HEK293 (cell line): Measurements from ENCODE around the gene CAPN15.
A peak's percentile ranks its signal among the peaks of the same experiment; 100 is the strongest.

Experiments used
- BCL11B ChIP-seq: fragments of 450-650 bp; formaldehyde crosslinking; IDR thresholded peaks from 2 replicates; pipeline ENCODE4 v1.5.1; 2016; ENCODE audit warnings: low read depth, missing biosample characterization, missing genetic modification characterization
- EGR2 ChIP-seq: fragments of 450-650 bp; formaldehyde crosslinking; IDR thresholded peaks from 2 replicates; pipeline ENCODE4 v1.5.1; 2016; ENCODE audit warnings: low read depth, missing biosample characterization, missing genetic modification characterization
- GLIS2 ChIP-seq: fragments of 450-650 bp; formaldehyde crosslinking; IDR thresholded peaks from 2 replicates; pipeline ENCODE4 v1.5.1; 2016; ENCODE audit warnings: missing biosample characterization, missing genetic modification characterization
- HOXC10 ChIP-seq: sonication (generic); formaldehyde crosslinking; IDR thresholded peaks from 2 replicates; pipeline ENCODE4 v1.8.1; 2023; ENCODE audit warnings: mild to moderate bottlenecking, missing genetic modification reagents
- KLF8 ChIP-seq: fragments of 450-650 bp; formaldehyde crosslinking; IDR thresholded peaks from 2 replicates; pipeline ENCODE4 v1.5.1; 2016; ENCODE audit warnings: missing biosample characterization, missing genetic modification characterization
- SP2 ChIP-seq: fragments of 450-650 bp; formaldehyde crosslinking; IDR thresholded peaks from 2 replicates; pipeline ENCODE4 v1.5.1; 2016; ENCODE audit warnings: missing biosample characterization, missing genetic modification characterization
- SP3 ChIP-seq: fragments of 450-650 bp; formaldehyde crosslinking; IDR thresholded peaks from 2 replicates; pipeline ENCODE4 v1.5.1; 2016; ENCODE audit warnings: missing biosample characterization, missing genetic modification characterization
- ZBTB17 ChIP-seq: fragments of 450-650 bp; formaldehyde crosslinking; IDR thresholded peaks from 2 replicates; pipeline ENCODE4 v1.5.1; 2016; ENCODE audit warnings: missing biosample characterization, missing genetic modification characterization
- ZBTB26 ChIP-seq: fragments of 450-650 bp; formaldehyde crosslinking; optimal IDR thresholded peaks from 2 replicates; pipeline ENCODE3; 2016; ENCODE audit warnings: missing biosample characterization, mild to moderate bottlenecking, missing genetic modification characterization
- ZBTB7A ChIP-seq: fragments of 450-650 bp; formaldehyde crosslinking; IDR thresholded peaks from 2 replicates; pipeline ENCODE4 v1.5.1; 2016; ENCODE audit warnings: low read depth, missing biosample characterization, missing genetic modification characterization
- ZBTB8A ChIP-seq: fragments of 450-650 bp; formaldehyde crosslinking; IDR thresholded peaks from 2 replicates; pipeline ENCODE4 v1.5.1; 2016; ENCODE audit warnings: missing biosample characterization, missing genetic modification characterization
- ZEB2 ChIP-seq: fragments of 450-650 bp; formaldehyde crosslinking; IDR thresholded peaks from 2 replicates; pipeline ENCODE4 v1.5.1; 2016; ENCODE audit warnings: missing biosample characterization, missing genetic modification characterization
- ZIC2 ChIP-seq: fragments of 450-650 bp; formaldehyde crosslinking; IDR thresholded peaks from 2 replicates; pipeline ENCODE4 v1.5.1; 2016; ENCODE audit warnings: missing biosample characterization, missing genetic modification characterization
- ZNF10 ChIP-seq: fragments of 450-650 bp; formaldehyde crosslinking; IDR thresholded peaks from 2 replicates; pipeline ENCODE4 v1.5.1; 2017; ENCODE audit warnings: missing biosample characterization, missing genetic modification characterization
- ZNF132 ChIP-seq: fragments of 450-650 bp; formaldehyde crosslinking; IDR thresholded peaks from 2 replicates; pipeline ENCODE4 v1.5.1; 2017; ENCODE audit warnings: missing biosample characterization, missing genetic modification characterization, borderline replicate concordance
- ZNF2 ChIP-seq: fragments of 450-650 bp; formaldehyde crosslinking; IDR thresholded peaks from 2 replicates; pipeline ENCODE4 v1.5.1; 2016; ENCODE audit warnings: missing biosample characterization, missing genetic modification characterization
- ZNF24 ChIP-seq: fragments of 450-650 bp; formaldehyde crosslinking; IDR thresholded peaks from 2 replicates; pipeline ENCODE4 v1.5.1; 2016; ENCODE audit warnings: missing biosample characterization, missing genetic modification characterization
- ZNF26 ChIP-seq: fragments of 450-650 bp; formaldehyde crosslinking; IDR thresholded peaks from 2 replicates; pipeline ENCODE4 v1.5.1; 2016; ENCODE audit warnings: missing biosample characterization, missing genetic modification characterization
- ZNF266 ChIP-seq: fragments of 450-650 bp; formaldehyde crosslinking; IDR thresholded peaks from 2 replicates; pipeline ENCODE4 v1.5.1; 2016; ENCODE audit warnings: missing biosample characterization, missing genetic modification characterization, low read depth
- ZNF280D ChIP-seq: fragments of 450-650 bp; formaldehyde crosslinking; IDR thresholded peaks from 2 replicates; pipeline ENCODE4 v1.5.1; 2016; ENCODE audit warnings: missing biosample characterization, missing genetic modification characterization
- ZNF335 ChIP-seq: fragments of 450-650 bp; formaldehyde crosslinking; conservative IDR thresholded peaks from 2 replicates; pipeline ENCODE4 v1.5.1; 2016; ENCODE audit warnings: missing biosample characterization, missing genetic modification characterization
- ZNF341 ChIP-seq: fragments of 450-650 bp; formaldehyde crosslinking; IDR thresholded peaks from 2 replicates; pipeline ENCODE4; 2016; ENCODE audit warnings: low read depth, missing biosample characterization, missing genetic modification characterization
- ZNF391 ChIP-seq: fragments of 450-650 bp; formaldehyde crosslinking; IDR thresholded peaks from 2 replicates; pipeline ENCODE4 v1.5.1; 2016; ENCODE audit warnings: low read depth, missing biosample characterization, missing genetic modification characterization, borderline replicate concordance
- ZNF473 ChIP-seq: fragments of 450-650 bp; formaldehyde crosslinking; IDR thresholded peaks from 2 replicates; pipeline ENCODE4 v1.5.1; 2017; ENCODE audit warnings: missing biosample characterization, missing genetic modification characterization
- ZNF639 ChIP-seq: fragments of 450-650 bp; formaldehyde crosslinking; IDR thresholded peaks from 2 replicates; pipeline ENCODE4 v1.5.1; 2016; ENCODE audit warnings: missing biosample characterization, missing genetic modification characterization
- ZNF645 ChIP-seq: fragments of 450-650 bp; formaldehyde crosslinking; IDR thresholded peaks from 2 replicates; pipeline ENCODE4; 2016; ENCODE audit warnings: missing biosample characterization, missing genetic modification characterization
- ZNF664 ChIP-seq: fragments of 450-650 bp; formaldehyde crosslinking; IDR thresholded peaks from 2 replicates; pipeline ENCODE4 v1.5.1; 2016; ENCODE audit warnings: missing biosample characterization, missing genetic modification characterization
- ZNF704 ChIP-seq: fragments of 450-650 bp; formaldehyde crosslinking; IDR thresholded peaks from 2 replicates; pipeline ENCODE4 v1.5.1; 2016; ENCODE audit warnings: missing biosample characterization, missing genetic modification characterization
- ZSCAN18 ChIP-seq: fragments of 450-650 bp; formaldehyde crosslinking; IDR thresholded peaks from 2 replicates; pipeline ENCODE4 v1.5.1; 2016; ENCODE audit warnings: missing biosample characterization, missing genetic modification characterization

Gene CAPN15

GRCh38 chr16:583815-584591 is 56.5 kb downstream of the CAPN15 start (continued):
- peak; percentile 22 for TF ChIP-seq ZBTB26 (tag by site-specific recombination)
- no peak for TF ChIP-seq EGR2
- no peak for TF ChIP-seq ZNF664
- 0 out of 2 replicates have a peak, but pooled peaks have one; percentile 12 for TF ChIP-seq BCL11B
- TF ChIP-seq SP3 (tag by site-specific recombination) = no peak
- no peak for TF ChIP-seq ZNF473 (tag by site-specific recombination)
- peak; percentile 23; the same call in 1 of the 2 replicates for TF ChIP-seq ZBTB8A (tag by site-specific recombination)
- peak; percentile 67 for TF ChIP-seq ZBTB7A (tag by site-specific recombination)
- TF ChIP-seq ZNF704 (tag by site-specific recombination) = no peak
- no peak for TF ChIP-seq ZNF132 (tag by site-specific recombination)
- no peak for TF ChIP-seq ZNF335 (tag by site-specific recombination)
- peak; percentile 61; the same call in 1 of the 2 replicates for TF ChIP-seq ZNF2 (tag by site-specific recombination)
- peak; percentile 40; the same call in 1 of the 2 replicates for TF ChIP-seq ZEB2 (tag by site-specific recombination)
- TF ChIP-seq ZNF26 (tag by site-specific recombination) = no peak
- peak; percentile 93 for TF ChIP-seq ZIC2 (tag by site-specific recombination)
- 0 out of 2 replicates have a peak, but pooled peaks have one; percentile 10 for TF ChIP-seq ZBTB17 (tag by site-specific recombination)
- TF ChIP-seq ZSCAN18 = no peak
- TF ChIP-seq ZNF266 = no peak
- no peak for TF ChIP-seq ZNF280D (tag by site-specific recombination)
- no peak for TF ChIP-seq ZNF639
- no peak for TF ChIP-seq ZNF341 (tag by site-specific recombination)
- TF ChIP-seq GLIS2 (tag by site-specific recombination) = peak; percentile 75
- TF ChIP-seq ZNF24 (tag by site-specific recombination) = peak; percentile 25; the same call in 1 of the 2 replicates
- no peak for TF ChIP-seq HOXC10 (CRISPR knock-in tag)
- peak; percentile 50; the same call in 1 of the 2 replicates for TF ChIP-seq KLF8 (tag by site-specific recombination)
- peak; percentile 20; the same call in 1 of the 2 replicates for TF ChIP-seq ZNF391 (tag by site-specific recombination)
- peak; percentile 28; the same call in 1 of the 2 replicates for TF ChIP-seq SP2 (tag by site-specific recombination)
- TF ChIP-seq ZNF645 (tag by site-specific recombination) = no peak
- peak; percentile 72; the same call in 1 of the 2 replicates for TF ChIP-seq ZNF10 (tag by site-specific recombination)
